Adrenal gland (tissue), 5 donors: ENCODE data around the gene MCOLN2.

Experiments
- POLR2A ChIP-seq, 2 donors: fragments of 450-650 bp; IDR thresholded peaks; one replicate each; pipeline ENCODE4 v1.6.1; 2017; ENCODE audit warnings: antibody characterized with exemption in 2 of 2, mild to moderate bottlenecking in 2 of 2, moderate library complexity in 1 of 2
- TF ChIP-seq, protein P1 (sequence below), 6 experiments: fragments of 450-650 bp in 4 of 6; fragments of 200-600 bp in 2 of 6; sonication (generic) in 1 of 6; IDR thresholded peaks; 1 replicate in 5 of 6; 2 replicates in 1 of 6; pipeline versions ENCODE4 v1.5.1 to v1.8.0; 2016 to 2021; ENCODE audit warnings: antibody characterized with exemption in 6 of 6, mild to moderate bottlenecking in 2 of 6, moderate library complexity in 1 of 6
- donor health status: DM: no; HTN: no; CAD: no.

DNA sequence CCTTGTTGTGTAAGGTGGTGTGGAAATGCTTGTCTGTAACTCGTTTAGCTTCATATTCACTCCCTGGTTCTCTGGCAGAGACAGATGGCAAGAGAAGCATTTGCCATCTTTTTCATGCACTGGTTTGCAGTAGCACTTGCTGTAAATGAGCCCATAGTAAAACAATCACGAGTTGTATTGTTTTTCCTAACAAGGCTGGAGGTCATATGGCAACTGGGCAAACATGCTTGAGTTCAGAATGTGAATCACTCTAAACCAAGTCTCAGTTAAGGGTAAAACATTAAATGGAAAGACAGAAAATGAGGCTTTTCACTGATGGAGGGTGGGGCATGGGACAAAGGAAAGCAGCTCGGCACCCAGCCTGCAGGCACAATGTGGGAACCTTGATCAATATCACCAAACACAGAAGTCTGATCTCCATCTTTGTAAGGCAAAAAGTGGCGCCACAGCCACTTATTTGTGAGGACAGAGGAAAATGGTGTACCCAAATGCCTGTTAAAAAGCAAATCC, 77.4 kb downstream of the MCOLN2 start:
- TF ChIP-seq, protein P1, sequence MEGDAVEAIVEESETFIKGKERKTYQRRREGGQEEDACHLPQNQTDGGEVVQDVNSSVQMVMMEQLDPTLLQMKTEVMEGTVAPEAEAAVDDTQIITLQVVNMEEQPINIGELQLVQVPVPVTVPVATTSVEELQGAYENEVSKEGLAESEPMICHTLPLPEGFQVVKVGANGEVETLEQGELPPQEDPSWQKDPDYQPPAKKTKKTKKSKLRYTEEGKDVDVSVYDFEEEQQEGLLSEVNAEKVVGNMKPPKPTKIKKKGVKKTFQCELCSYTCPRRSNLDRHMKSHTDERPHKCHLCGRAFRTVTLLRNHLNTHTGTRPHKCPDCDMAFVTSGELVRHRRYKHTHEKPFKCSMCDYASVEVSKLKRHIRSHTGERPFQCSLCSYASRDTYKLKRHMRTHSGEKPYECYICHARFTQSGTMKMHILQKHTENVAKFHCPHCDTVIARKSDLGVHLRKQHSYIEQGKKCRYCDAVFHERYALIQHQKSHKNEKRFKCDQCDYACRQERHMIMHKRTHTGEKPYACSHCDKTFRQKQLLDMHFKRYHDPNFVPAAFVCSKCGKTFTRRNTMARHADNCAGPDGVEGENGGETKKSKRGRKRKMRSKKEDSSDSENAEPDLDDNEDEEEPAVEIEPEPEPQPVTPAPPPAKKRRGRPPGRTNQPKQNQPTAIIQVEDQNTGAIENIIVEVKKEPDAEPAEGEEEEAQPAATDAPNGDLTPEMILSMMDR (IDR thresholded peaks at IDR 0.05) = no peak
- no peak for TF ChIP-seq POLR2A (IDR thresholded peaks at IDR 0.05)
